ENCODE results near the gene CAPN13.

DNA sequence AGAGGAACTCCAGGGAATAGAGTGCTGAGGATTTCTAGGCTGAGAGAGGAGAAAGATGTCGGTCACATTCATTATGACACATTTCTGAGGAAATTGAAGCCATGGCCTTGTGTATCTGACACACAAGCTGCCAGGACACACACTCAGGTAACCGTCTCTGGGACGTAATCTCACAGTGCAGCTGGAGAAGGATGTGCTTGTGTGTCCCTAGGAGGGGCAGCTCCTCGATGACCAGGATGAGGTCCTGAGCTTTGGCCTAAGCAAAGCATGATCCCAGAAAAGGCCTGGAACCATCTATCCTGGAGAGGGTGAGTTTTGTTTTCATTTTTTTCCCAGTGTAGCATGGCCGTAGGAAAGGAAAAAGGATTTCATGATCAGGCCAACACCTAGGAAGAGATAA, 102.2 kb downstream of the CAPN13 start:
- TF ChIP-seq, protein P1, sequence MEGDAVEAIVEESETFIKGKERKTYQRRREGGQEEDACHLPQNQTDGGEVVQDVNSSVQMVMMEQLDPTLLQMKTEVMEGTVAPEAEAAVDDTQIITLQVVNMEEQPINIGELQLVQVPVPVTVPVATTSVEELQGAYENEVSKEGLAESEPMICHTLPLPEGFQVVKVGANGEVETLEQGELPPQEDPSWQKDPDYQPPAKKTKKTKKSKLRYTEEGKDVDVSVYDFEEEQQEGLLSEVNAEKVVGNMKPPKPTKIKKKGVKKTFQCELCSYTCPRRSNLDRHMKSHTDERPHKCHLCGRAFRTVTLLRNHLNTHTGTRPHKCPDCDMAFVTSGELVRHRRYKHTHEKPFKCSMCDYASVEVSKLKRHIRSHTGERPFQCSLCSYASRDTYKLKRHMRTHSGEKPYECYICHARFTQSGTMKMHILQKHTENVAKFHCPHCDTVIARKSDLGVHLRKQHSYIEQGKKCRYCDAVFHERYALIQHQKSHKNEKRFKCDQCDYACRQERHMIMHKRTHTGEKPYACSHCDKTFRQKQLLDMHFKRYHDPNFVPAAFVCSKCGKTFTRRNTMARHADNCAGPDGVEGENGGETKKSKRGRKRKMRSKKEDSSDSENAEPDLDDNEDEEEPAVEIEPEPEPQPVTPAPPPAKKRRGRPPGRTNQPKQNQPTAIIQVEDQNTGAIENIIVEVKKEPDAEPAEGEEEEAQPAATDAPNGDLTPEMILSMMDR (optimal IDR thresholded peaks at IDR 0.05 in 1 of 3, IDR thresholded peaks at IDR 0.05 in 1 of 3, conservative IDR thresholded peaks at IDR 0.05 in 1 of 3; ENCODE audit: extremely low read depth in 1 of 3, insufficient read depth in 2 of 3, low read length in 3 of 3), result no peak
- no peak for TF ChIP-seq EZH2 (IDR thresholded peaks at IDR 0.05; ENCODE audit: low read length)

Measured in keratinocyte (primary cell).